HCT116 (cell line): ENCODE measurements around the gene DNHD1. TPM values are rescaled to one million over a fixed set of nuclear protein-coding genes. Genes with fewer than 3 reads are reported as not detected.

Experiments
- ATAC-seq: fragments of 200-7000 bp; cut with Tn5 transposase; 2 replicates; pipeline ENCODE4 v1.9.1; 2020; ENCODE audit warnings: mild to moderate bottlenecking, moderate library complexity
- BruUV-seq: library from RNA; stranded (reverse); fragments of 400-500 nt; replicated peaks from 2 replicates; lab custom pipeline; 2021; lab: Mats Ljungman, UMichigan
- CTCF ChIA-PET: fragments of 300-600 bp; sonication (Branson Sonifier 250); formaldehyde crosslinking; loops from one replicate; lab custom pipeline; 2021; ENCODE audit warnings: antibody characterized with exemption; lab: Charles Lee
- POLR2A ChIA-PET: fragments of 300-600, 350-600 bp; sonication (Branson Sonifier 250); formaldehyde crosslinking; loops from one replicate; lab custom pipeline; 2021; ENCODE audit warnings: antibody characterized with exemption; lab: Charles Lee
- RAD21 ChIA-PET, 2 experiments: fragments of 300-600 bp; sonication (Branson Sonifier 250); formaldehyde crosslinking; loops; one replicate each; lab custom pipeline; 2023; ENCODE audit warnings: low total read pairs in 2 of 2; ENCODE audit not compliant: uncharacterized antibody in 2 of 2, unreplicated experiment in 2 of 2, low non-redundant PET in 1 of 2; lab: Charles Lee
- DNase-seq: peaks from one replicate; pipeline ENCODE4 v3.0.0-alpha.2; 2010; ENCODE audit warnings: low read depth, low spot score
- H2AFZ ChIP-seq: fragments of 200-600 bp; shearing (Covaris generic), sonication (generic); 2 replicates; pipeline ENCODE4 v1.6.1; 2017; ENCODE audit warnings: low read depth, mixed run types, mixed read lengths, antibody characterized with exemption, low read length; ENCODE audit not compliant: poor library complexity, severe bottlenecking
- H3K27ac ChIP-seq: 2 replicates; pipeline ENCODE4 v1.5.1; 2012; ENCODE audit warnings: low read depth, low read length
- H3K27me3 ChIP-seq: fragments of 200-600 bp; sonication (generic); 2 replicates; pipeline ENCODE4 v1.6.1; 2016; ENCODE audit warnings: mixed run types, low read length, mixed read lengths; ENCODE audit not compliant: insufficient read depth
- H3K36me3 ChIP-seq, 2 experiments: fragments of 200-500 bp in 1 of 2; fragments of 200-600 bp in 1 of 2; sonication (Bioruptor generic) in 1 of 2; sonication (generic) in 1 of 2; 2 replicates each; pipeline versions ENCODE4 v1.5.1 to v1.6.1; 2014 to 2016; ENCODE audit warnings: low read length in 2 of 2, inconsistent platforms in 1 of 2, mixed read lengths in 1 of 2, mixed run types in 1 of 2; ENCODE audit not compliant: insufficient read depth in 2 of 2, control insufficient read depth in 1 of 2
- H3K4me1 ChIP-seq, 2 experiments: fragments of 200-600 bp in 1 of 2; sonication (generic) in 1 of 2; 2 replicates each; pipeline versions ENCODE4 v1.5.1 to v1.6.1; 2012 to 2017; ENCODE audit warnings: low read length in 2 of 2, inconsistent platforms in 1 of 2, mild to moderate bottlenecking in 1 of 2, mixed read lengths in 1 of 2, mixed run types in 1 of 2, moderate library complexity in 1 of 2; ENCODE audit not compliant: insufficient read depth in 2 of 2, control insufficient read depth in 1 of 2
- H3K4me2 ChIP-seq: fragments of 200-600 bp; sonication (generic); 2 replicates; pipeline ENCODE4 v1.6.1; 2017; ENCODE audit warnings: mixed run types, low read length, mixed read lengths
- H3K4me3 ChIP-seq, 2 experiments: fragments of 200-600 bp in 1 of 2; sonication (generic) in 1 of 2; replicated peaks in 1 of 2; 2 replicates each; pipeline ENCODE4 v1.5.1; 2011 to 2016; ENCODE audit warnings: low read length in 2 of 2, control low read depth in 1 of 2, low read depth in 1 of 2, mild to moderate bottlenecking in 1 of 2, mixed read lengths in 1 of 2, mixed run types in 1 of 2
- H3K79me2 ChIP-seq: fragments of 200-600 bp; sonication (generic); 2 replicates; pipeline ENCODE4 v1.6.1; 2017; ENCODE audit warnings: mild to moderate bottlenecking, mixed run types, low read length, moderate library complexity, mixed read lengths; ENCODE audit not compliant: insufficient read depth
- H3K9ac ChIP-seq: fragments of 200-600 bp; sonication (generic); 2 replicates; pipeline ENCODE4 v1.6.1; 2016; ENCODE audit warnings: low read length, mixed read lengths
- H3K9me2 ChIP-seq: fragments of 200-600 bp; sonication (generic), shearing (Covaris generic); 2 replicates; pipeline ENCODE4 v1.6.1; 2017; ENCODE audit warnings: mixed run types, mild to moderate bottlenecking, moderate library complexity; ENCODE audit not compliant: insufficient read depth
- H3K9me3 ChIP-seq, 2 experiments: fragments of 200-500 bp in 1 of 2; fragments of 200-600 bp in 1 of 2; sonication (Bioruptor generic) in 1 of 2; sonication (generic) in 1 of 2; 2 replicates each; pipeline ENCODE4 v1.6.1; 2014 to 2017; ENCODE audit warnings: low read length in 2 of 2, mixed read lengths in 2 of 2, inconsistent platforms in 1 of 2, low read depth in 1 of 2, mild to moderate bottlenecking in 1 of 2, mixed run types in 1 of 2, moderate library complexity in 1 of 2; ENCODE audit not compliant: control insufficient read depth in 1 of 2, insufficient read depth in 1 of 2
- H4K20me1 ChIP-seq: fragments of 200-600 bp; sonication (generic), shearing (Covaris generic); 2 replicates; pipeline ENCODE4 v1.6.1; 2017; ENCODE audit warnings: mixed run types, mild to moderate bottlenecking, moderate library complexity; ENCODE audit not compliant: insufficient read depth
- CBX3 ChIP-seq: IDR thresholded peaks from 2 replicates; pipeline ENCODE4 v1.6.1; 2012; ENCODE audit warnings: low read depth
- CTCF ChIP-seq, 3 experiments: fragments of 200-600 bp in 1 of 3; sonication (generic) in 1 of 3; IDR thresholded peaks in 2 of 3; conservative IDR thresholded peaks in 1 of 3; 2 replicates each; pipeline ENCODE4 v1.5.1; 2012 to 2017; ENCODE audit warnings: low read depth in 2 of 3, low read length in 2 of 3, antibody characterized with exemption in 1 of 3, borderline replicate concordance in 1 of 3, control low read depth in 1 of 3, mild to moderate bottlenecking in 1 of 3, mixed read lengths in 1 of 3, mixed run types in 1 of 3, moderate library complexity in 1 of 3; ENCODE audit not compliant: insufficient read depth in 1 of 3
- ELF1 ChIP-seq: IDR thresholded peaks from 2 replicates; pipeline ENCODE4 v1.6.1; 2012; ENCODE audit warnings: low read depth, borderline replicate concordance
- EZH2 ChIP-seq: fragments of 200-600 bp; sonication (generic); IDR thresholded peaks from 2 replicates; pipeline ENCODE4 v1.6.1; 2017; ENCODE audit warnings: antibody characterized with exemption, mixed run types
- EZH2phosphoT487 ChIP-seq: fragments of 200-600 bp; IDR thresholded peaks from 2 replicates; pipeline ENCODE4 v1.6.1; 2018; ENCODE audit warnings: antibody characterized with exemption, borderline replicate concordance
- JUND ChIP-seq: IDR thresholded peaks from 2 replicates; pipeline ENCODE4 v1.6.1; 2012
- MAX ChIP-seq: IDR thresholded peaks from 2 replicates; pipeline ENCODE4 v1.6.1; 2012
- POLR2A ChIP-seq: IDR thresholded peaks from 2 replicates; pipeline ENCODE4 v1.7.0; 2011; ENCODE audit warnings: borderline replicate concordance; ENCODE audit not compliant: insufficient read depth, insufficient read length; ENCODE audit errors: extremely low read depth
- POLR2AphosphoS5 ChIP-seq: IDR thresholded peaks from 2 replicates; pipeline ENCODE4 v1.6.1; 2011; ENCODE audit warnings: mild to moderate bottlenecking, low read depth, low read length, moderate library complexity
- SIN3A ChIP-seq: IDR thresholded peaks from 2 replicates; pipeline ENCODE4 v1.6.1; 2012; ENCODE audit warnings: low read depth
- SP1 ChIP-seq: IDR thresholded peaks from 2 replicates; pipeline ENCODE4 v1.6.1; 2012; ENCODE audit warnings: low read depth
- SRF ChIP-seq: IDR thresholded peaks from 2 replicates; pipeline ENCODE4 v1.6.1; 2012; ENCODE audit warnings: low read depth
- YY1 ChIP-seq: IDR thresholded peaks from 2 replicates; pipeline ENCODE4 v1.6.1; 2011; ENCODE audit warnings: low read length, low read depth, moderate library complexity, mild to moderate bottlenecking; ENCODE audit not compliant: insufficient replicate concordance; ENCODE audit errors: extremely low read depth
- ZBTB33 ChIP-seq: IDR thresholded peaks from 2 replicates; pipeline ENCODE4 v1.6.1; 2011; ENCODE audit warnings: mild to moderate bottlenecking, low read length, moderate library complexity; ENCODE audit not compliant: insufficient replicate concordance; ENCODE audit errors: extremely low read depth
- intact Hi-C: fragments of 100-400 bp; cut with micrococcal nuclease; formaldehyde crosslinking; loops from 2 replicates; pipeline ENCODE4 v1.10.0; 2022
- total RNA-seq: library from RNA; stranded (reverse); gene quantifications from one replicate; pipeline ENCODE4 v1.2.1, GENCODE V29; 2021; ENCODE audit not compliant: unreplicated experiment

The DNHD1 gene
- total RNA-seq, 1 experiment from 2014 or later = 8.0 TPM

- CTCF ChIA-PET = no interaction called here
- H3K36me3 ChIP-seq = no peaks in the 10 kb centered on the region
- H3K27me3 ChIP-seq = no peaks in the 10 kb centered on the region
- RAD21 ChIA-PET = no interaction called here
- ATAC-seq (no peak), DNase-seq (no peak)
- POLR2A ChIA-PET = no interaction called here
- no peak overlapping the region for H2AFZ ChIP-seq
- H3K9me3 ChIP-seq = no peaks in the 10 kb centered on the region
- H3K79me2 ChIP-seq = no peaks in the 10 kb centered on the region
- intact Hi-C loops = no loop called here
- no peaks in the 10 kb centered on the region for H4K20me1 ChIP-seq
- H3K27ac ChIP-seq = no peak overlapping the region
- TF ChIP-seq ZBTB33 = no peak
- TF ChIP-seq CBX3 = no peak
- TF ChIP-seq MAX = no peak
- TF ChIP-seq JUND = no peak
- no peak for TF ChIP-seq POLR2A
- no peak for TF ChIP-seq POLR2AphosphoS5
- TF ChIP-seq ELF1 = no peak
- TF ChIP-seq SP1 = no peak
- no peak for TF ChIP-seq CTCF (IDR thresholded peaks at IDR 0.05 in 2 of 3, conservative IDR thresholded peaks at IDR 0.05 in 1 of 3; ENCODE audit: borderline replicate concordance in 1 of 3, insufficient read depth in 1 of 3, low read depth in 2 of 3, low read length in 2 of 3)
- TF ChIP-seq SRF = no peak
- TF ChIP-seq SIN3A = no peak
- no peak for TF ChIP-seq YY1
- TF ChIP-seq EZH2phosphoT487 = no peak
- TF ChIP-seq EZH2 = no peak
- no peaks in the 10 kb centered on the region for H3K9me2 ChIP-seq
- H3K4me1 ChIP-seq = no peaks in the 10 kb centered on the region
- H3K9ac ChIP-seq = no peak overlapping the region
- no TSS peak for BruUV-seq
- H3K4me3 ChIP-seq = no peak overlapping the region
- H3K4me2 ChIP-seq = no peak overlapping the region
Measured at GRCh38 chr11:6539748-6540268, 42.7 kb downstream of the DNHD1 start.
